Measurements from ENCODE around the gene GNB4.

The GNB4 gene

GRCh38 chr3:179451265-179452175 is at the start of gene GNB4:
Gene GNB4, minus strand, starts transcription at chr3:179451470. Its CDS starts 25,270 bp downstream, at chr3:179426200.
- peak; percentile 22 for DNase-seq

GRCh38 chr3:179495483-179495882 is 44.2 kb upstream of the GNB4 start:
- no peak for DNase-seq

DNA sequence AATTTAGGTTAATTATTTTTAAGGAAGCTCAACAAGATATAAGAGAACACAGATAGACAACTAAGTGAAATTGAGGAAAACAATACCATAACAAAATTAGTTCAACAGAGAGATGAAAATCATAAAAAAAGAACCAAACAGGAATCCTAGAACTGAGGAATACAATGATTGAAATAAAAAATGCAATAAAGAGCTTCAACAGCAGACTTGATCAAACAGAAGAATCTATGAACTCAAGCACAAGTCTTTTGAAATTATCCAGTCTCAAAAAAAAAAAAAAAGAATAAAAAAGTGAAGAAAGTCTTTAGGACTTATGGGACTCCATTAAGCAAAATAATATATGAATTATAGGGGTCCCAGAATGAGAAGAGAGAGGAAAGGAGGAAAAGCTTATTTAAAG is 42.0 kb upstream of the GNB4 start:
- DNase-seq = no peak

DNA sequence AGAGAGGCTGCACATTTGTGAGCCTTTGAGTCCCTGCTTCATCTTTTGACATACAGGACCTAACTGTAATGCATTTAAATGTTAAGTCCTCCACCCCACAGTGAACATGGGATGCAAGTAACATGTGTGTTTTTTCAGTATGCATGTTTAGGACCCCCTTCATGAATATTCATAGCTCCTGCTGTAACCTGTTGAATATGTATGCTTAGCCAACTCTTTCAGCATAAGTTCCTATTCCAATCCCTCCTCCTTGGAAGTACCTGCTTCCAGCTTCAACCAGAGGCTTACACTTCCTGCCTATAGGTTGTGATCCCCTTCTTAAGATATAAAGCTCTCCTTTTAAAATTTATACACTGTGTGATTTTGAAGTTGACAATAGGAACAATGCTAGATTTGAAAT is 36.9 kb upstream of the GNB4 start:
- DNase-seq = no peak

DNA sequence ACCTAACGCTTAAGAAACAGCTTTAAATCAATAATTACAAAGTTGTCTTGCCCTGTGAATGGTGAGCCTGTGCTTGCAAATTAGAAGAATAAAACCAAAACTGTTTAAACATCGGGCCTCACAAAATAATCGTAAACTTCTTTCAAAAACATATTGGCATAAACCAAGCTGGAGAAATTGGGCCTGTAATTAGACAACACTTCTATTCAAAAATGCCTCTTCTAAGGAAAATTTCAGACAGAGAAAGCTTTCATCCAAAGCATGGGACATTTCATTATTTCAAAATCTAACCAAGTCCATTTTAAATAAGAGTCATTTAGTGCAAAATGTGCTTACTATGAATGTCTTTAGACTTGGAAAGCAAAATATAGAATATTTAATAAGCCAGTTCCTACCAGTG is 35.5 kb upstream of the GNB4 start:
- no peak for DNase-seq

- no peak for DNase-seq
These were observed 31.6 kb upstream of the GNB4 start for GRCh38 chr3:179482857-179483256.

- no peak for DNase-seq
These were observed 24.9 kb upstream of the GNB4 start for GRCh38 chr3:179476215-179476614.

DNA sequence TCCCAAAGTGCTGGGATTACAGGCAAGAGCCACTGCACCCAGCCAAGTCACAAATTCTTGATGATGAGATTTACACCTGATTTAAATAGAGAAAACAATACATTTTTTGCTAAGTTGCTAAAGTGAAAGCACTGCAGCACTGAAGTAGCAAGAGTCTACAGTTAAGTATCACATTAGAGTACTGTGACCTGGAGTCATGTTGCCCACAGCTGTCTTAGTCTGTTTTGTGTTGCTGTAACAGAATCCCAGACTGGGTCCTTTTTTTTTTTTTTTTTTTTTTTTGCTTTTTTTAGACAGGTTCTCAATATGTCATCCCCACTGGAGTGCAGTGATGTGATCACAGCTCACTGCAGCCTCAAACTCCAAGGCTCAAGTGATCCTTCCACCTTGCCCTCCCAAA is 23.2 kb upstream of the GNB4 start:
- no peak for DNase-seq

DNA sequence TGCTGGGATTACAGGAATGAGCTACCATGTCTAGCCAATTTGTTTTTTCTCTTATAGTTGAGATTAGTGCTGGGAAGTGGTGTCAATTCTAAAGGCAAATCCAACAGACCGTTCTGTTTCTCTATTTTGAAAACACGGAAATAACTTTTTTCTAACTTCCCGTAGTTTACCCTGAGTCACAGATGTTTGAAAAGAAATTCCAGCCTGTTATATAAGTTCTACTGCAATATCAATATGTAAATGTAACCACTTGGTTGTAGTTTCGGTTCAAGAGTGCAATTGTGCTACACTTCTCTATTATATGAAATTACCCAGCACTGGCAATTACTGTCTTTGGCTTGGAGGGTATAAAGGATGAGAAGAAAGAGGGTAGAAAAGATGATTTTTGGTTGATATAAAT is 22.3 kb upstream of the GNB4 start:
- DNase-seq = no peak

GRCh38 chr3:179464323-179465092 is 13.2 kb upstream of the GNB4 start:
- no peak for DNase-seq

DNA sequence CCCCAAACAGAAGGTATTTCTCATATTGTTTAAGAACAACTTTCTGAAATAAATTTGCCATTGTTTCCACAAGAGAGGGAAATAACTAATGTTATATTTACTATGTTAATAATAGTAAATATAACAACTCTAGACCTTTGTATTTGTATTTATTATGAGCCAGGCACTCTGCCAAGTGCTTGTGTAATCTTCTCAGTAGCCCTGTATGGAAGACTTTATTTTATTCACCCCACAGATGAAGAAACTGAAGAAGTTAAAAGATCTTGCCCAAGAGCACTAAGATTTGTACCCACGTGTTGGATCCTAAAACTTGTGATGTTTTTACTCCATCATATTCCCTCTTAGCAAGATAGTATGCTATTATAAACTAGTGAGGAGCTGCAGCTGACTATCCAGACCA is 12.0 kb upstream of the GNB4 start:
- DNase-seq = no peak

- no peak for DNase-seq
These were observed 9.0 kb upstream of the GNB4 start for GRCh38 chr3:179460260-179460659.

DNA sequence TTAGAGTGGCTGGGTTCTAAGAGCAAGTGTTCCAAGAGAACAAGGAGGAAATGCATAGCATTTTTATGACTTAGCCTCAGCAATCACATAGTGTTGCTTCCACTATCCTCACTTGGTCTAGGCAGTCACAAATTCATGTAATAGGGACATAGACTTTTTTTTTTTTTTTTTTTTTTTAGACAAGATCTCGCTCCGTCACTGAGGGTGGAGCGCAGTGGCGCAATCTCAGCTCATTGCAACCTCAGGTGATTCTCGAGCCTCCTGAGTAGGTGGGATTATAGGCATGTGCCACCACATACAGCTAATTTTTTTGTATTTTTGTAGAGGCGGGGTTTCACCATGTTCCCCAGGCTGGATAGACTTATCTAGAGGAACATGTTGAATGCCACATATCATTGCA is 4.7 kb upstream of the GNB4 start:
- no peak for DNase-seq

GRCh38 chr3:179454887-179455286 is 3.6 kb upstream of the GNB4 start:
- no peak for DNase-seq

GRCh38 chr3:179453967-179454366 is 2.7 kb upstream of the GNB4 start:
- DNase-seq = no peak

- DNase-seq = no peak
These were observed 1.6 kb upstream of the GNB4 start for GRCh38 chr3:179452872-179453271.

DNA sequence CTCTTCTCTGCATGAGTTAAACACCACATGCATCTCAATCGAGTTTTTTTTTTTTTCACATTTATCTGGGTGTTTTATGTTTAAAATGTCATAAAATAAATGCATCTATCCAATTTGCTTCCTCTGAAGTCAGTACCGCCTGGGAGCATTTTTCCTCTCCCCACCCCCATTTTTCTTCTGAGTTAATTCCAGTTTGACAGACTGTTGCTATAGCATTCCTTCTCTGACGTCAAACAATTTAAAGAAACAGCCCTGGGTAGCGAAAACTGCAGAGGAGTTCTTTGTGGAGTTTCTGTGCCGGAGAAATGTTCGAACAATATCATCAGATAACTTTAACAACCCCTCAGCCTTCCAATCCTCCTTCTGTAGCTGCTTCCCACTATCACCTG is 900 bp upstream of the GNB4 start:
- DNase-seq = no peak

GRCh38 chr3:179450901-179451264 is 387 bp downstream of the GNB4 start:
- DNase-seq = no peak

DNA sequence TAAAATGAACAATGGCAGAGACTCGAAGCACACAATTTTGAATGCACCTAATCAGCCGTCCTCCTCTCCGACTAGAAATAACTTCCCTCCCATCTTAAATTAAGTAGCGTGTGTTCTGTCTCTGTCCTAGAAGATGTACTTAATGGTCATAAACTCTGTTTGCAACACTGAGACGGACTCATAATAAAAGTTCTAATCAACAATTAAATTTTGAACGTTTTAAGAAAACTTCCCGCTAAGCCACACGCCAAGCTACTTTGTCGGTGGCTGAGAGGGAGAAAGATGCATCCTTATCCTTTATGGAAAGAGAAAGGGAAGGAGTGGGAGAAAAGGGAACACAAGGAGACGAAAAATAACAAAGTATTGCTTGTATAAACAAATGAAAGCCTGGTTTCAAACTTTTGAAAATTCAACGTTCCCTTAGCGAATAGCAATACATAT is 989 bp downstream of the GNB4 start:
- DNase-seq = no peak

- no peak for DNase-seq
These were observed 1.6 kb downstream of the GNB4 start for GRCh38 chr3:179449636-179450035.

- no peak for DNase-seq
These were observed 4.0 kb downstream of the GNB4 start for GRCh38 chr3:179447251-179447650.

- DNase-seq = no peak
These were observed 4.8 kb downstream of the GNB4 start for GRCh38 chr3:179446501-179446900.

DNA sequence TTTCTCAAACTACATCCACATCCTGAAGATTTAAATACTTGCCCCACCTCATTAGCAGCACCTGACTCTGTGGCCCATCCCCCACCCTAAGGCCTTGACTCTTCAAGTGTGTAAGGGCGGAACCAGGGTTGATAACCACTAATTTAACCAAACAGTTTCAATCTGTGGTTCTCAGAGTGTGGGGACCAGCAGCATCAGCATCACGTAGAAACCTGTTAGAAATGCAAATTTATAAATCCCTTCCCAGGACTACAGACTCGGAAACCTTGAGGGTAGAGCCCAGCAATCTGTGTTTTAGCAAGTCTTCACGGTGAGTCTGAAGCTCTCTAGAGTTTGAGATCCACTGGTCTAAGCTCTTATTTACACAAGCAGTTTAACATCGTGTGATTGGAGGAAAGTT is 12.4 kb downstream of the GNB4 start:
- no peak for DNase-seq

DNA sequence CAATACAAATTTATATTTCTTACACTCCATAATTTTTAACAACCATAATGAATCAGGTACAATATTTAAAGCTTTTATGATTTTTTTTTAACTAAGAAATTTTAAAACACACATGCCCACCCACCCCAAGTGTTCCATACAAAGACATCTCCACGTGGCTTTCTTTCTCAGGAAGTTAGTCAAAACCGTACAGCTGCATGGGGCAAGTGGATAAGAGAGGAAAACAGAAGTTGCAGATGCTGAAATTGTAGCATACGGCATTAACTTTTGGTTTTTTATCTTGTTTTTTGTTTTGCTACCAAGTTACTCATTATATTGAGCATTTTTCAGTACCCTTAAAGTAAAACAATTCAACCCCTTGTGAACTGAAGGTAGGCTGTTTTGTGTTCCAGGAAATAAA is 14.8 kb downstream of the GNB4 start:
- no peak for DNase-seq

Data from stimulated activated naive CD4-positive, alpha-beta T cell treated with Interleukin-2 at 50 U/mL for 16 hours (primary cell).